ENCODE data around the gene SIX4. TPM values are rescaled to one million over a fixed set of nuclear protein-coding genes. Genes with fewer than 3 reads are reported as not detected.

The SIX4 gene
- polyA plus RNA-seq, 3 donors, result 0.22 to 0.61 (median 0.51) TPM

DNA sequence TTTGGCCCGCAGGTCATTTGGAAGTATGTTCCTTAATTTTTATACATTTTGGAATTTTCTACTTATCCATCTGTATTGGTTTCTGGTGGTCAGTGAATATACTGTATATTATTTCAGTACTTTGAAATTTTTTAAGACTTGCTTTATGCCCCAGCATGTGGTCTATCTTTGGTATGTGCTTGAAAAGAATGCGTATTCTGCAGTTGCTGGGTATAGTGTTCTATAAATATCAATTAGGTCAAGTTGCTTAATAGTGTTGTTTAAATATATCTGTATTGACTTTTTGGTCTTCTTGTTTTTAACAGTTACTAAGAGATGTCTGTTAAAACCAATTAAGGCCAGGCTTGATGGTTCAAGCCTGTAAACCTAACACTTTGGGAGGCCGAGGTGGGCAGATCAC, 53.2 kb downstream of the SIX4 start:
- H3K27ac ChIP-seq (ENCODE audit: low read depth, low read length), result no peak overlapping the region
- WGBS, 3 donors, result 73 to 89% (median 88%) methylated on average over 3 of the region's 3 CpGs

GRCh38 chr14:60668431-60669112, 55.6 kb downstream of the SIX4 start:
- 84 to 87% (median 85%) methylated on average over 5 of the region's 5 CpGs for WGBS, 3 donors
- no peak overlapping the region for H3K27ac ChIP-seq (ENCODE audit: low read depth, low read length)

- 18 to 79% (median 70%) methylated on average over 3 of the region's 3 CpGs for WGBS, 3 donors
- no peak overlapping the region for H3K27ac ChIP-seq (ENCODE audit: low read depth, low read length)
Observed at GRCh38 chr14:60665177-60665550, 59.0 kb downstream of the SIX4 start.

DNA sequence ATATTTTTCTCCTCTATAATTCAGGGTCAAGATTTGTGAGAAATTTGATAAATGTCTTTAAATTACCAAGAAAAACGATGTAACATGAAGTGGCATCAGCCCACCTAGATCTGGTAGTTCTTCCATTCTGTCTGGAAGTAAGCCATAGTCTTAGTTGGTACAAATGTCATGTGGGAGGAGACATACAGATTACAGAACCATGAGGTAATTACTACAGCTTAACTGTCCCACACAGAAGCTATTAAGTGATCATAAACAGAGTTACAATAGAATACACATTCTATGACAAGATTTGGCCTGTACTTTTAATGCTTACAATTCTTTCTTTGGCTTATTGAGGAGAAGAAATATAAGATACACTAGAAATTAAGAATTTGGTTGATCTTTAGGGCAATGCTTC, 61.2 kb downstream of the SIX4 start:
- WGBS, 3 donors, result 63 to 87% (median 77%) methylated on average over 1 of the region's 1 CpG
- H3K27ac ChIP-seq (ENCODE audit: low read depth, low read length), result no peak overlapping the region

DNA sequence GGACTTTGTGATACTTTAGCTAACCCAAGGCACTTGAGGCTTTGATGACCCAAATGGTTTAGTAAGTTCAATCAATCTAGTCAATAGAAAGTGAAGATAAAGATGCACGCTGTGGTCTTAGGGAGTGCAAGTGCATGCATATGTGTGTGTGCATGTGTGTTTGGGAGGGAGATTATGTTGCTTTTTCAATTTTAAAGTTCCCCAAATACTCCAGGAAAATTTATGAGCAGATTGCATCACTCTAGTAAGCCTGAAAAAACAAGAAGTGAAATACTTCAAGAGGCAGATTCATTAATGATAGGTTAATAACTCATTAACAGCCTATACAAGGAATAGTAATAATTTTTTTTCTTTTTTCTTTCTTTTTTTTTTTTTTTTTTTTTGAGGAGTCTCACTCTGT, 62.4 kb downstream of the SIX4 start:
- 50 to 76% (median 66%) methylated on average over 1 of the region's 1 CpG for WGBS, 3 donors

More for the DNA sequence above, 62.4 kb downstream of the SIX4 start:
- H3K27ac ChIP-seq (ENCODE audit: low read depth, low read length), result no peak overlapping the region

Other genes starting within 250 kb of the SIX4 start
- under 1 TPM in 1 of 3 donors, not detected in 2; 0.10 TPM for gene C14orf39, start 238.3 kb downstream of the SIX4 start, polyA plus RNA-seq
- not detected for gene SIX6, start 215.2 kb downstream of the SIX4 start, polyA plus RNA-seq
- gene SIX1, start 74.9 kb downstream of the SIX4 start, polyA plus RNA-seq, result 1 to 10 TPM in 2 of 3 donors, under 1 TPM in 1; 0.79 to 4.4 (median 3.1) TPM
- gene MNAT1, start 10.4 kb upstream of the SIX4 start, polyA plus RNA-seq, result 10 to 100 TPM; 10.6 to 28.0 (median 27.5) TPM

Data from adipose tissue (tissue), 3 donors.